Measurements from ENCODE around the gene TMEM183A.
A peak's percentile ranks its signal among the peaks of the same experiment; 100 is the strongest.

TMEM183A gene

GRCh38 chr1:202987255-202987654 lies 19.9 kb upstream of the TMEM183A start:
- no peak for DNase-seq (ENCODE audit: low read depth)
- no peak overlapping the region for H3K4me3 ChIP-seq (replicated peaks; ENCODE audit: low read depth, low read length)
- no peak for TF ChIP-seq CTCF (IDR thresholded peaks at IDR 0.05; ENCODE audit: low read length, missing control alignments)

GRCh38 chr1:202987922-202988583 lies 19.1 kb upstream of the TMEM183A start:
- no peak for DNase-seq (ENCODE audit: low read depth)
- TF ChIP-seq CTCF (IDR thresholded peaks at IDR 0.05; ENCODE audit: low read length, missing control alignments), result no peak
- no peak overlapping the region for H3K4me3 ChIP-seq (replicated peaks; ENCODE audit: low read depth, low read length)

GRCh38 chr1:202989879-202990278 lies 17.3 kb upstream of the TMEM183A start:
- DNase-seq (ENCODE audit: low read depth), result no peak
- no peak overlapping the region for H3K4me3 ChIP-seq (replicated peaks; ENCODE audit: low read depth, low read length)
- no peak for TF ChIP-seq CTCF (IDR thresholded peaks at IDR 0.05; ENCODE audit: low read length, missing control alignments)

GRCh38 chr1:202991112-202991511 lies 16.1 kb upstream of the TMEM183A start:
- no peak for DNase-seq (ENCODE audit: low read depth)
- no peak for TF ChIP-seq CTCF (IDR thresholded peaks at IDR 0.05; ENCODE audit: low read length, missing control alignments)
- no peak overlapping the region for H3K4me3 ChIP-seq (replicated peaks; ENCODE audit: low read depth, low read length)

- DNase-seq (ENCODE audit: low read depth), result no peak
- no peak overlapping the region for H3K4me3 ChIP-seq (replicated peaks; ENCODE audit: low read depth, low read length)
- TF ChIP-seq CTCF (IDR thresholded peaks at IDR 0.05; ENCODE audit: low read length, missing control alignments), result no peak
Observed at GRCh38 chr1:202994756-202995155, 12.4 kb upstream of the TMEM183A start.

GRCh38 chr1:202998836-202999750 lies 8.1 kb upstream of the TMEM183A start:
- peak; percentile 74 for DNase-seq (ENCODE audit: low read depth)
- no peak overlapping the region for H3K4me3 ChIP-seq (replicated peaks; ENCODE audit: low read depth, low read length)
- TF ChIP-seq CTCF (IDR thresholded peaks at IDR 0.05; ENCODE audit: low read length, missing control alignments), result peak; percentile 80
